HepG2 (cell line): ENCODE measurements around the gene SNRNP200.

ENCODE experiments used
- HNF4A ChIP-seq: sonication (generic); formaldehyde crosslinking; IDR thresholded peaks from 2 replicates; pipeline ENCODE4 v1.4.0; 2020; ENCODE audit warnings: missing genetic modification reagents
- MED8 ChIP-seq: sonication (generic); formaldehyde crosslinking; IDR thresholded peaks from 2 replicates; pipeline ENCODE4 v1.8.1; 2023; ENCODE audit warnings: mild to moderate bottlenecking, missing genetic modification reagents; ENCODE audit not compliant: insufficient replicate concordance
- TF ChIP-seq, protein P1 (sequence below): sonication (generic); formaldehyde crosslinking; IDR thresholded peaks from 2 replicates; pipeline ENCODE4 v1.5.0; 2020; ENCODE audit warnings: mild to moderate bottlenecking, missing genetic modification reagents, moderate library complexity

DNA sequence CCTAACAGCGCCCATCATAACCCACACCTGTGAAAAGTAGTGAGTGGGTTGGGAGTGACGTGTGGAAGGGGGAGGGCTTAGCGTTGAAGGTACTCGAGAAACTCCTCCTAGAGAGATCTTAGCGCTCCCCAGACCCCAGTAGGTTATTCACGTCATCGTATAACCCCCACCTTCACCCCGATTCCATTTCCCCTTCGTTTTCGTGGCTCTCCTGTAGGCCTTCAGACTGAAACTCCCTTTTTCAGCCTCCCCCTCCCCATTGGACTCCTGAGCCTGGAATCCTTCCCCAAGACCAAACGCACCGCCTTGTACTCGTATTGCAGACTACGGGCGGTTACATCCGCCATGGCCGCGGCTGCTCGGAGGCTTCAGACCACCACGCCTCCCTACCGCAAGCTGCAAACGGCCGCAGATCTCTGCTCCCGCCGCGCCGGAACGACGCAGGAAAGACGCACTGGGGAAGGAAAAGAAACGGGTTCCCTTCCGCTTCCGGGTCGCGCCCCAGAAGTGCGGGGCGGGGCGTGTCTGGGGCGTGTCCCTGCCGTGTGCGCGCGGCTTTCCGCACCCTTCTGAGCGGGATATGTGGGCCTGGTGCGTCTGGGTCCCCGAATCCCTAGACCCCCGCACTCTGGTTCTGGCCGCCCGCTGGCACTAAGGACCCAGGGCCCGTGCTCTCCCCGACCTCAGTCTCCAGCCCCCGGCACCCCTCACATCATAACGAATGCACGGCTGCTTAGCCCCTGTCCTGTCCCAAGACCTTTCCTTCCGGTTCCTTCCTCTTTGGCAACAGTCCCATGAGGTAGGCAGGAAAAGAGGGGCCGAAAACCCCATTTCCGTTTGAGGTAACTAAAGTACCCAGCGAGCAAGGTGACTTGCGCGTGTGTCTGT is at the start of gene SNRNP200:
- peak; percentile 68 for TF ChIP-seq HNF4A
- TF ChIP-seq MED8 (CRISPR knock-in tag) = peak; percentile 85
- TF ChIP-seq, protein P1, sequence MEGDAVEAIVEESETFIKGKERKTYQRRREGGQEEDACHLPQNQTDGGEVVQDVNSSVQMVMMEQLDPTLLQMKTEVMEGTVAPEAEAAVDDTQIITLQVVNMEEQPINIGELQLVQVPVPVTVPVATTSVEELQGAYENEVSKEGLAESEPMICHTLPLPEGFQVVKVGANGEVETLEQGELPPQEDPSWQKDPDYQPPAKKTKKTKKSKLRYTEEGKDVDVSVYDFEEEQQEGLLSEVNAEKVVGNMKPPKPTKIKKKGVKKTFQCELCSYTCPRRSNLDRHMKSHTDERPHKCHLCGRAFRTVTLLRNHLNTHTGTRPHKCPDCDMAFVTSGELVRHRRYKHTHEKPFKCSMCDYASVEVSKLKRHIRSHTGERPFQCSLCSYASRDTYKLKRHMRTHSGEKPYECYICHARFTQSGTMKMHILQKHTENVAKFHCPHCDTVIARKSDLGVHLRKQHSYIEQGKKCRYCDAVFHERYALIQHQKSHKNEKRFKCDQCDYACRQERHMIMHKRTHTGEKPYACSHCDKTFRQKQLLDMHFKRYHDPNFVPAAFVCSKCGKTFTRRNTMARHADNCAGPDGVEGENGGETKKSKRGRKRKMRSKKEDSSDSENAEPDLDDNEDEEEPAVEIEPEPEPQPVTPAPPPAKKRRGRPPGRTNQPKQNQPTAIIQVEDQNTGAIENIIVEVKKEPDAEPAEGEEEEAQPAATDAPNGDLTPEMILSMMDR (CRISPR knock-in tag) = peak; percentile 31
